ENCODE results near the gene EXOC5.

EXOC5 gene

DNA sequence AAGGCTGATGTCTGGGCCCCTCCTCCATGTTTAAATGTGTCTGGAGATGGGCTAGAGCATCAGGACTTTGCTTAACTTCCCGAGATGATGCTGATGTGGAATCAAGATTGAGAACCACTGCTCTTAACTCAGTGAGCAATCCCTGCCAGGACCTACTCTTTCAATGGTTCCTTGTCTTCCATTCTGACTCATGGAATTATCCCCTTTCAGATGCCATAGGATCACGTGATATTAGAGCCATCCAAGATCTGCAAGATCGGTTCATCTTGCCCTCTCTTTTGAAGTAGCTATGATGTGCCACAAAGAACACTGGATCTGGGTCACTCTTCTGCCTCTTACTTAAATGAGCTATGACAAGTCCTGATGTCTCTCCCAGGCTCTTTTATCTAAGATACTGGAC, 96.8 kb downstream of the EXOC5 start:
- H3K4me1 ChIP-seq (ENCODE audit: control insufficient read depth in 1 of 2, insufficient read depth in 2 of 2, low read length in 2 of 2) = no peaks in the 10 kb centered on the region
- H3K9me3 ChIP-seq (ENCODE audit: control insufficient read depth in 1 of 2, low read length in 2 of 2) = no peaks in the 10 kb centered on the region
- no peaks in the 10 kb centered on the region for H3K36me3 ChIP-seq (ENCODE audit: control insufficient read depth in 1 of 2, insufficient read depth in 2 of 2, low read length in 2 of 2)
- peaks cover 0 to 6% of the 10 kb centered on the region in 2 donors for H3K27me3 ChIP-seq (ENCODE audit: control insufficient read depth in 1 of 2, insufficient read depth in 2 of 2, low read length in 2 of 2)
- no peak overlapping the region for H3K9ac ChIP-seq (ENCODE audit: low read depth in 1 of 2, low read length in 2 of 2)
- H3K27ac ChIP-seq (ENCODE audit: low read depth, low read length) = no peak overlapping the region
- H3K4me3 ChIP-seq (ENCODE audit: low read depth in 1 of 2, low read length in 2 of 2) = no peak overlapping the region

- H3K4me1 ChIP-seq (ENCODE audit: control insufficient read depth in 1 of 2, insufficient read depth in 2 of 2, low read length in 2 of 2) = no peaks in the 10 kb centered on the region
- no peak overlapping the region for H3K9ac ChIP-seq (ENCODE audit: low read depth in 1 of 2, low read length in 2 of 2)
- H3K9me3 ChIP-seq (ENCODE audit: control insufficient read depth in 1 of 2, low read length in 2 of 2) = no peaks in the 10 kb centered on the region
- peaks cover 0 to 6% of the 10 kb centered on the region in 2 donors for H3K27me3 ChIP-seq (ENCODE audit: control insufficient read depth in 1 of 2, insufficient read depth in 2 of 2, low read length in 2 of 2)
- no peaks in the 10 kb centered on the region for H3K36me3 ChIP-seq (ENCODE audit: control insufficient read depth in 1 of 2, insufficient read depth in 2 of 2, low read length in 2 of 2)
- no peak overlapping the region for H3K4me3 ChIP-seq (ENCODE audit: low read depth in 1 of 2, low read length in 2 of 2)
- H3K27ac ChIP-seq (ENCODE audit: low read depth, low read length) = no peak overlapping the region
These were observed 97.3 kb downstream of the EXOC5 start for GRCh38 chr14:57171363-57171762.

GRCh38 chr14:57169901-57170300, 98.8 kb downstream of the EXOC5 start:
- Histone ChIP-seq H3K4me3 (ENCODE audit: low read depth in 1 of 2, low read length in 2 of 2) (no peak overlapping the region), H3K27me3 (ENCODE audit: control insufficient read depth in 1 of 2, insufficient read depth in 2 of 2, low read length in 2 of 2) (no peaks in the 10 kb centered on the region), H3K9ac (ENCODE audit: low read depth in 1 of 2, low read length in 2 of 2) (no peak overlapping the region), H3K36me3 (ENCODE audit: control insufficient read depth in 1 of 2, insufficient read depth in 2 of 2, low read length in 2 of 2) (no peaks in the 10 kb centered on the region), H3K4me1 (ENCODE audit: control insufficient read depth in 1 of 2, insufficient read depth in 2 of 2, low read length in 2 of 2) (no peaks in the 10 kb centered on the region), H3K27ac (ENCODE audit: low read depth, low read length) (no peak overlapping the region), H3K9me3 (ENCODE audit: control insufficient read depth in 1 of 2, low read length in 2 of 2) (no peaks in the 10 kb centered on the region)

DNA sequence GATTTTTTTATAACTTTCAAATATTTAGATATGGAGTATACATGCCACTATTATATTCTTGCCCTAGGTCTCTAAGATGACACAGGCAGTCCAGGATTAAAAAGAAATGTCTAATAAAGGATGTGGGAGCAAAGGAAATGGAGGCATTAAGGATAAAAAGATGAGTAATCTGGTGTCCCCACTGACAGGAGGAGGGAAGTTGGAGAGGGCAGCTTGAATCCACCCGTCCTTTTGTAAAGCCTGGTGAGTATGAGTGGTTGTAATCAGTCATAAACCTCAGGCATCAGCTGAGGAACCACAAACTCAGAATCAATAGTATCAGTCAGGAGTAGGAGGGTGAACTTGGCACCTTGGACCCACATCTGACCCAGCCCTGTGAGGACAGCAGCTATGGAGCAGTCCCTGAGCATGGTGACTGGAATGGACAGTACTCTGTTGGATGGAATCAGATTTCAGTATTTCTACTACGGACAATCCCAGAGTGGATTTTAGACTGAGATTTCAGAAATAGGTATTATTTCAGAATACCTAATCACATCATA, 100.5 kb downstream of the EXOC5 start:
- Histone ChIP-seq H3K4me3 (ENCODE audit: low read depth in 1 of 2, low read length in 2 of 2) (no peak overlapping the region), H3K27me3 (ENCODE audit: control insufficient read depth in 1 of 2, insufficient read depth in 2 of 2, low read length in 2 of 2) (no peaks in the 10 kb centered on the region), H3K27ac (ENCODE audit: low read depth, low read length) (no peak overlapping the region), H3K4me1 (ENCODE audit: control insufficient read depth in 1 of 2, insufficient read depth in 2 of 2, low read length in 2 of 2) (no peaks in the 10 kb centered on the region), H3K9me3 (ENCODE audit: control insufficient read depth in 1 of 2, low read length in 2 of 2) (no peaks in the 10 kb centered on the region), H3K36me3 (ENCODE audit: control insufficient read depth in 1 of 2, insufficient read depth in 2 of 2, low read length in 2 of 2) (no peaks in the 10 kb centered on the region), H3K9ac (ENCODE audit: low read depth in 1 of 2, low read length in 2 of 2) (no peak overlapping the region)

DNA sequence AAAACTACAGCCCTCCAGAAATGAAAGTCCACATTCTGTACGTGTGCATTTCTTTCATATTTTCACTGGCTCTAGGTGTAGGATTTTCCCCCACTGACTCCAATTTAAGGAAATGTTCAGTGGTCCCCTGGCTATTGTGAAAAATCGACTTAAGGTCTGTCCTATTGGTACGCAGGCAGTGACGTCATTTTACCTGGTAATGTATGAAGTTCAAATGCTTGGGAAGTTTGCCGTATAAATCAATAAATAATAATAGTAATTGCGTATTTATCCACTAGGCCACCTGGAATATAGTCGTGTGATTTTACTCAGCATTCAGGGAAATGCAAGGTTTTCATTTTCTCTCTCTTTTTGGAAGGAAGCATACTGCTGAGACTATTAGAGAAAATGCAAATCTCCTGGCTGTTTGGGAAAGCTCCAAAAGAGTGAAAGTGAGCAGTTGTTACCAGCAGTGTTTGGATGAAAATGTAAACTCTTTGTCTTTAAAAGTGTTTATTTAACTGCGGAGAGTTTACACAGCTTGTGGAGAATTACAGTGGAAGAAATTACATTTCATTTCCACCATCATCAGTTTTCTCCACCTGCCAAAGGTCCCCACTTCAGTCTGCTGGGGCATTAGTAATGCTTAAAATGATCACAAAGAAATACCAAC, 107.0 kb downstream of the EXOC5 start:
- Histone ChIP-seq H3K4me1 (ENCODE audit: control insufficient read depth in 1 of 2, insufficient read depth in 2 of 2, low read length in 2 of 2) (no peaks in the 10 kb centered on the region), H3K27ac (ENCODE audit: low read depth, low read length) (no peak overlapping the region), H3K27me3 (ENCODE audit: control insufficient read depth in 1 of 2, insufficient read depth in 2 of 2, low read length in 2 of 2) (peaks cover 3 to 9% of the 10 kb centered on the region in 2 donors), H3K4me3 (ENCODE audit: low read depth in 1 of 2, low read length in 2 of 2) (no peak overlapping the region), H3K9ac (ENCODE audit: low read depth in 1 of 2, low read length in 2 of 2) (no peak overlapping the region), H3K9me3 (ENCODE audit: control insufficient read depth in 1 of 2, low read length in 2 of 2) (no peaks in the 10 kb centered on the region), H3K36me3 (ENCODE audit: control insufficient read depth in 1 of 2, insufficient read depth in 2 of 2, low read length in 2 of 2) (no peaks in the 10 kb centered on the region)

- Histone ChIP-seq H3K4me3 (ENCODE audit: low read depth in 1 of 2, low read length in 2 of 2) (no peak overlapping the region), H3K27me3 (ENCODE audit: control insufficient read depth in 1 of 2, insufficient read depth in 2 of 2, low read length in 2 of 2) (peaks cover 3 to 9% of the 10 kb centered on the region in 2 donors), H3K9ac (ENCODE audit: low read depth in 1 of 2, low read length in 2 of 2) (no peak overlapping the region), H3K27ac (ENCODE audit: low read depth, low read length) (no peak overlapping the region), H3K9me3 (ENCODE audit: control insufficient read depth in 1 of 2, low read length in 2 of 2) (no peaks in the 10 kb centered on the region), H3K4me1 (ENCODE audit: control insufficient read depth in 1 of 2, insufficient read depth in 2 of 2, low read length in 2 of 2) (no peaks in the 10 kb centered on the region), H3K36me3 (ENCODE audit: control insufficient read depth in 1 of 2, insufficient read depth in 2 of 2, low read length in 2 of 2) (no peaks in the 10 kb centered on the region)
These were observed 108.4 kb downstream of the EXOC5 start for GRCh38 chr14:57160333-57160732.

GRCh38 chr14:57153286-57153685, 115.4 kb downstream of the EXOC5 start:
- H3K36me3 ChIP-seq (ENCODE audit: control insufficient read depth in 1 of 2, insufficient read depth in 2 of 2, low read length in 2 of 2) = no peaks in the 10 kb centered on the region
- no peaks in the 10 kb centered on the region for H3K9me3 ChIP-seq (ENCODE audit: control insufficient read depth in 1 of 2, low read length in 2 of 2)
- no peaks in the 10 kb centered on the region for H3K4me1 ChIP-seq (ENCODE audit: control insufficient read depth in 1 of 2, insufficient read depth in 2 of 2, low read length in 2 of 2)
- no peak overlapping the region for H3K9ac ChIP-seq (ENCODE audit: low read depth in 1 of 2, low read length in 2 of 2)
- H3K27me3 ChIP-seq (ENCODE audit: control insufficient read depth in 1 of 2, insufficient read depth in 2 of 2, low read length in 2 of 2) = no peaks in the 10 kb centered on the region
- no peak overlapping the region for H3K27ac ChIP-seq (ENCODE audit: low read depth, low read length)
- no peak overlapping the region for H3K4me3 ChIP-seq (ENCODE audit: low read depth in 1 of 2, low read length in 2 of 2)

All from duodenal mucosa (tissue), 2 donors.